Muscle of leg (tissue), 11 donors: ENCODE results near the gene KCNH2. TPM values are rescaled to one million over a fixed set of nuclear protein-coding genes. Genes with fewer than 3 reads are reported as not detected.
A peak's percentile ranks its signal among the peaks of the same experiment; 100 is the strongest.
"Not testable (repeated sequence)": the region's sequence is repeated elsewhere in the genome, so short reads cannot be mapped to it uniquely, and the experiment has no call there.

Experiments used
- DNase-seq: peaks from one replicate; pipeline ENCODE4 v3.0.0; 2013
- H3K27ac ChIP-seq: one replicate; pipeline ENCODE4 v1.5.1; 2013; ENCODE audit warnings: mild to moderate bottlenecking, low read length, control low read depth
- H3K27me3 ChIP-seq: one replicate; pipeline ENCODE4 v1.6.1; 2013; ENCODE audit warnings: low read length; ENCODE audit not compliant: control insufficient read depth, insufficient read depth
- H3K36me3 ChIP-seq: one replicate; pipeline ENCODE4 v1.6.1; 2013; ENCODE audit warnings: low read length; ENCODE audit not compliant: control insufficient read depth, insufficient read depth
- H3K4me1 ChIP-seq: one replicate; pipeline ENCODE4 v1.6.1; 2013; ENCODE audit warnings: low read length; ENCODE audit not compliant: control insufficient read depth, insufficient read depth
- H3K4me3 ChIP-seq: one replicate; pipeline ENCODE4 v1.5.1; 2013; ENCODE audit warnings: low read length, control low read depth
- H3K9me3 ChIP-seq: replicated peaks from 2 replicates; pipeline ENCODE4 v1.6.1; 2013; ENCODE audit warnings: low read depth, low read length; ENCODE audit not compliant: control insufficient read depth
- WGBS: methylation state at CpG from one replicate; pipeline ENCODE4 v1.1.5; 2013; ENCODE audit warnings: missing lambda C conversion rate; ENCODE audit not compliant: insufficient coverage; 5-methylcytosine and 5-hydroxymethylcytosine counted together
- polyA plus RNA-seq, 8 donors: library from polyadenylated mRNA; unstranded; fragments of 120-200 nt; gene quantifications; one replicate each; pipeline versions ENCODE4 v1.2.1 to v1.2.3, GENCODE V29; 2013; ENCODE audit warnings: inconsistent platforms in 1 of 8, low replicate concordance in 1 of 8; ENCODE audit not compliant: insufficient read length in 8 of 8, insufficient read depth in 1 of 8
- total RNA-seq: library from RNA; stranded (reverse); fragments of 120-200 nt; gene quantifications from one replicate; pipeline ENCODE4 v1.2.4, GENCODE V29; 2013

KCNH2 gene
- total and polyA plus RNA-seq, 9 donors = 9.7 to 26.9 (median 19.6) TPM

GRCh38 chr7:150910305-150910995 is 67.7 kb downstream of the KCNH2 start:
- not testable (repeated sequence) for H3K9me3 ChIP-seq, H3K4me1 ChIP-seq, H3K36me3 ChIP-seq, H3K4me3 ChIP-seq, H3K27ac ChIP-seq, DNase-seq
- WGBS = 79% methylated on average over 3 of the region's 8 CpGs
- peaks cover 24% of the 10 kb centered on the region for H3K27me3 ChIP-seq

DNA sequence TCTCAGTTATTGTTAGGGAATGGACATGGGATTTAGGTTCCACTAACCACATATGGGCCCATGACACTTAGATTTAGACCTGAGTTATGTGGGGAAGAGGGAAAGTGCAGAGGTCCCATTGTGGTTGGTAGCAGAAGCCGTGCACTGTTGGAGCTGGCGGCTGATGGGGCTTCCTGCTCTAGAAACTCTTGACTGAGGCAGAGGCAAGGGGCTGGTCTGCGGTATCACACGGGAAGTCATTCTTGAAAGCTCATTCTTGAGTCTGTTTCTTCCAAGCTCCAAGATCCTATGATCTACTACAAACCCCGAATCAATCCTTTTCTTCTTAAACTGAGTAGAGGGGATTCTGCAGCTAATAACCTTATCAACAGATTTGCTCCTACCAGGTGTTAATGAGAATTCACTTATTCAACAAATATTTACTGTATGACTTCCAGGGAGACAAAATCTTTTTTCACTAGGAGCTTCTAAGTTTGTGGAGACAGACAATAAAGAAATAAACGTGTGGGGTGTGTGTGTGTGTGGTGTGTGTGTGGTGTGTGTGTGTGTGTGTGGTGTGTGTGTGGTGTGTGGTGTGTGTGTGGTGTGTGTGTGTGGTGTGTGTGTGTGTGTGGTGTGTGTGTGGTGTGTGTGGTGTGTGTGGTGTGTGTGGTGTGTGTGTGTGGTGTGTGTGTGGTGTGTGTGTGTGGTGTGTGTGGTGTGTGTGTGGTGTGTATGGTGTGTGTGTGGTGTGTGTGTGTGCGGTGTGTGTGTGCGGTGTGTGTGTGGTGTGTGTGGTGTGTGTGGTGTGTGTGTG is 68.7 kb downstream of the KCNH2 start:
- peaks cover under 1% of the 10 kb centered on the region for H3K4me1 ChIP-seq

DNA sequence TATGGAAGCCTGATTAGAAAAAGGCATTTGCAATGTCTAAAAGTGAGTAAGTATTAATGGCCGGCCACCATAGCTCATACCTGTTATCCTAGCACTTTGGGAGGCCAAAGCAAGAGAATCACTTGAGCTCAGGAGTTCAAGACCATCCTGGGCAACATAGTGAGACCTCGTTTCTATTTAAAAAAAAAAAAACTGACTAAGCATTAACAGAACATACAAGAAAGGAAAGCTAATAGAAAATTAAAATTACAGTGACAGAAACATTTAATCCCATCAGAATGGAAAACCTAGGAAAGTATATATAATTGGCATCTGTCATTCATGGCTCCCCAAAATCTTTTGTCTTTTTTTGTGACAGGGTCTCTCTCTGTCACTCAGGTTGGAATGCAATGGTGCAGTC is 69.9 kb downstream of the KCNH2 start:
- Histone ChIP-seq H3K27me3 (peaks cover 18% of the 10 kb centered on the region), H3K4me1 (peaks cover 7% of the 10 kb centered on the region), H3K4me3 (no peak overlapping the region), H3K27ac (no peak overlapping the region), H3K36me3 (no peaks in the 10 kb centered on the region), H3K9me3 (no peaks in the 10 kb centered on the region)
- DNase-seq = no peak
- WGBS = no CpG with 5 or more reads among the region's 2 CpGs

More for the DNA sequence above, 68.7 kb downstream of the KCNH2 start:
- H3K27ac ChIP-seq = no peak overlapping the region
- DNase-seq = no peak
- H3K27me3 ChIP-seq = peaks cover 25% of the 10 kb centered on the region
- WGBS = 57% methylated on average over 2 of the region's 8 CpGs
- H3K4me3 ChIP-seq = no peak overlapping the region
- H3K36me3 ChIP-seq = no peaks in the 10 kb centered on the region
- no peaks in the 10 kb centered on the region for H3K9me3 ChIP-seq

DNA sequence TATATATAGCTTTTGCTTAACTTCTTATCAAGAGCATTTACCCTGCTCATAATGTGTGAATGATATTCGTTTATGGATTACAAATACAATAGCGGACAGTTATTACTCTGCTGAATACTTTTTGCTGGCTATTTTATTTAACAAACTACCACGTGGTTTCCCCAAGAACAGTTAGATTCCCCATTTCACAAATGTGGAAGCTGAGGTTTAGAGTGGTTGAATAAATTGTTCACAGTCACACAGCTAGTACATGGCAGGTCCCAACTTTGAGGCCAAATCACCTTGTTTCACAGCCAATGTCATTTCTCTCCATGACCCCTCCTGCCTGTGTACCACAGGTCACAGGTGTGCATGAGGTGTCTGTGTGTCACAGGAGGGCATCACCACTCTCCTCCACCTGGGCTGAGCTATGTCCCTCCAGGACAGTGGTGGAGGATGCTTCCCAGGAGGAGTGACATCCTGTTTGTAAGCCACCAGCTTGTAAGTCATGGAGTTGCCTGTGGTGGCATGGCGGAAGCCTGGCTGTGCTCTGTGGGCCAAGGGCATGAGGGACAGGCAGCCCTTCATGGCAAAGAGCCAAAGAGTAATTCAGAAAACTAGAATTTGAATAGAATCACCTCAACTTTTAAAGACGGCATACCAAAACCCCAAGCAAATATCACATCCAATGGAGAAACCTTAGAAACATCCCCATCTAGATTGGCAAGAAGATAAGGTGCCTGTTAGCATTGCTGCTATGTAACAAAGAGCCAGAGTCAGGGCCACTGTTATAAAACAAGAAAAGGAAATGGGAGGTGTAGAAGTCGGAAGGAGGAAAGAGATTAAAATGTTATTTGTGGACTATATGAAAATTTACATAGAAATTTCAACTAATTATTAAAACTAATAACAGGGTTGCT is 73.9 kb downstream of the KCNH2 start:
- Histone ChIP-seq H3K27ac (no peak overlapping the region), H3K4me1 (peaks cover 30% of the 10 kb centered on the region), H3K4me3 (no peak overlapping the region), H3K27me3 (peaks cover 3% of the 10 kb centered on the region), H3K36me3 (no peaks in the 10 kb centered on the region), H3K9me3 (no peaks in the 10 kb centered on the region)
- DNase-seq = no peak
- WGBS = no CpG with 5 or more reads among the region's 6 CpGs

DNA sequence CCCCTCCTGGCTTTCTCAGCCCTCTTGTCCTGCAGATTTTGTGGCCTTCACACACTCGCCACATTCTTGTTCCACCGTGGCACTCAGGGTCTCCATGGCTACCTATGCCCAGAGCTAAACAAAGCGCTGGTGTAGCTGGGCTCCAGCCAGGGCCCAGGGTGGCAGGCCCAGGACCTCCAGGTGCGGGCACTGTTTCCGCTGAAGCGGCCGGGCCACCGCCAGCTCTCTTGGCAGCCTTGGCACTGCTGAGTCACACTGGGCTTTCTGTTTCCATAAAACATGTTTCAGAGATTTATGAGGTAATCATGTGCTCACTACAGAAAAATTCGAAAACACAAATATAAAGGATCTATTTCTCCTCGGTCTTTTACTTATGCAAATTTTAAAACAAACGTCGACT is 74.5 kb downstream of the KCNH2 start:
- Histone ChIP-seq H3K36me3 (no peaks in the 10 kb centered on the region), H3K4me3 (no peak overlapping the region), H3K9me3 (no peaks in the 10 kb centered on the region), H3K27me3 (peaks cover 5% of the 10 kb centered on the region), H3K27ac (no peak overlapping the region), H3K4me1 (peaks cover 32% of the 10 kb centered on the region)
- 83% methylated on average over 3 of the region's 12 CpGs for WGBS
- peak; percentile 48 for DNase-seq

GRCh38 chr7:150902078-150903033 is 75.8 kb downstream of the KCNH2 start:
- Histone ChIP-seq H3K36me3 (no peaks in the 10 kb centered on the region), H3K4me1 (peaks cover 36% of the 10 kb centered on the region), H3K27ac (peak overlapping the region; percentile 31), H3K27me3 (peaks cover 15% of the 10 kb centered on the region), H3K4me3 (no peak overlapping the region), H3K9me3 (no peaks in the 10 kb centered on the region)
- 68% methylated on average over 12 of the region's 14 CpGs for WGBS
- DNase-seq = no peak

DNA sequence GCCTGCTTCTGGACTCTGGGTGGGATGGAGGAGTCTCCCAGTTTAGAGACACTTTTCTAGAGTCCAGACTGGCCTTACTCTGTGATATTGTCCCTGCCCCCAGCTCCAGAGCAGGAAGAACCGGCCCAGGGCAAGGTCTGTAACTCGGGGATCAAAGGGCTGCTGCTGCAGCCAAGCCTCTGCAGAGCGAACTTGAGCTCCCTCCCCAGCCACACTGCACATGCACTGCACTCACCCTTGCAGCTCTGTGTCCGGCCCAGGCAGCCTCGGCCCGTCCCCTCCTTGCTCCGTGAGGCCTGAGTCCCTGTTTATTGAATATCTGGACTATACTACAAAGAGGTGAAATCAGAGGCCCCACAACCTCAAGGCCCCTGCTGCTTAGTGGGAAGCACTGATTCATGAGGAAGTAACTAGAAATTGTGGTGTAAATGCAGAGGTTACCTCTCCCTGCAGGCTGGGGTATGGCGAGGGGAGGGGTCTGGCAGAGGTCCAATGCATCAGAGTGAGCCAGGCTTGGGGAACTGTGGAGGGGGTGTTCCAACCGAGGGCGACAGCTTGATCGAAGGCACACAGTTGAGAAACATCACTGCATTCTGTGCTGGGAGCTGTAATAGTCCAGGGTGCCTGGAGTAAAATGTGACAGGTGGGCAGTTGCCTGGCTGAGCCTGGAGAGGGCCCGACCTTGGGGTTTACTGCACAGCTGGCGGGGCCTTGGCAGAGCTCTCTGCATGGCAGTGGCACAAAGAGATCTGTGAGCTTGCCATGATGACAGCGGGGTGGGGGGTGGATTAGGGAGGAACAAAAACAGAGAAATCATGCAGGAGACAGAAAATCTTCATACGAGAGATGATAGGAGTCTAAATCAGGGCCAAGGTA is 76.7 kb downstream of the KCNH2 start:
- Histone ChIP-seq H3K9me3 (no peaks in the 10 kb centered on the region), H3K27me3 (peaks cover 25% of the 10 kb centered on the region), H3K4me1 (peaks cover 36% of the 10 kb centered on the region), H3K27ac (peak overlapping the region; percentile 31), H3K36me3 (no peaks in the 10 kb centered on the region), H3K4me3 (no peak overlapping the region)
- WGBS = 28% methylated on average over 10 of the region's 15 CpGs
- peak; percentile 63 for DNase-seq

DNA sequence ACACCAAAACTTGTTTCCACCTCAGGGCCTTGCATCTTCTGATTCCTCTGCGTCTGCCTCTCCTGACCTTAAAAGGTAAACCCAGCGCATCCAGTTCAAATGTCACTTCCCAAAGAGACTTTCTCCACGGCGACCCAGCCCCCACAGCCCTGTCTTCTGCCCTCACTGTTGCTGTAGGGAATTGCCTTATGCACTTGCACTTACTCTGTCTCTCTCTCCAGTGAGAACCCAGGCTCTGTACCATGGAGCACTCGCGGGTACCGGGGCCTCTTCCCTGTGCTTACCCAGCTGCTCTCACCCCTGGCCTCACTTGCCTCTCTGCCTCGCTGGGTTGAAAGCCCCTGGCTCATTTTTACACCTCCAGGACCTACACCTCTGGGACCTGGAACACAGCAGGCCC is 77.4 kb downstream of the KCNH2 start:
- no peak for DNase-seq
- Histone ChIP-seq H3K4me3 (no peak overlapping the region), H3K27me3 (peaks cover 30% of the 10 kb centered on the region), H3K4me1 (peaks cover 36% of the 10 kb centered on the region), H3K9me3 (no peaks in the 10 kb centered on the region), H3K36me3 (no peaks in the 10 kb centered on the region), H3K27ac (no peak overlapping the region)
- 62% methylated on average over 7 of the region's 8 CpGs for WGBS
